GM18868 (cell line): ENCODE data around the gene BSPRY.
"Not testable (repeated sequence)": the region's sequence is repeated elsewhere in the genome, so short reads cannot be mapped to it uniquely, and the experiment has no call there.

Experiments used
- ATAC-seq: cut with Tn5 transposase; IDR thresholded peaks from one replicate; pipeline ENCODE4 v1.9.1; 2021; ENCODE audit warnings: mild to moderate bottlenecking, moderate library complexity; ENCODE audit not compliant: unreplicated experiment

The BSPRY gene

GRCh38 chr9:113369855-113370140, 20.5 kb downstream of the BSPRY start:
- ATAC-seq = no peak

GRCh38 chr9:113370806-113371325, 21.5 kb downstream of the BSPRY start:
- no peak for ATAC-seq

GRCh38 chr9:113372059-113372458, 22.7 kb downstream of the BSPRY start:
- no peak for ATAC-seq

GRCh38 chr9:113373256-113373655, 23.9 kb downstream of the BSPRY start:
- no peak for ATAC-seq

GRCh38 chr9:113373676-113374392, 24.5 kb downstream of the BSPRY start:
- ATAC-seq = no peak

GRCh38 chr9:113375057-113376023, 26.0 kb downstream of the BSPRY start:
- ATAC-seq = no peak

- peak; percentile 68 for ATAC-seq
These were observed 27.6 kb downstream of the BSPRY start, which contains the start of gene HDHD3 for GRCh38 chr9:113376634-113377567. TSS of gene HDHD3 (minus strand) at chr9:113376986. CDS start at chr9:113374354, 2,632 bp downstream.

GRCh38 chr9:113379094-113379828, 29.9 kb downstream of the BSPRY start:
- ATAC-seq = not testable (repeated sequence)

GRCh38 chr9:113379829-113380210, 30.5 kb downstream of the BSPRY start:
- not testable (repeated sequence) for ATAC-seq

- ATAC-seq = peak; percentile 80
These were observed 31.6 kb downstream of the BSPRY start for GRCh38 chr9:113380869-113381378.

GRCh38 chr9:113381441-113381840, 32.1 kb downstream of the BSPRY start:
- not testable (repeated sequence) for ATAC-seq

- ATAC-seq = no peak
These were observed 32.6 kb downstream of the BSPRY start for GRCh38 chr9:113381909-113382411.

- no peak for ATAC-seq
These were observed 37.4 kb downstream of the BSPRY start for GRCh38 chr9:113386571-113387393.

- no peak for ATAC-seq
These were observed 38.4 kb downstream of the BSPRY start for GRCh38 chr9:113387560-113388230.

GRCh38 chr9:113388833-113389232, 39.5 kb downstream of the BSPRY start:
- no peak for ATAC-seq

GRCh38 chr9:113389451-113389850, 40.1 kb downstream of the BSPRY start:
- no peak for ATAC-seq

GRCh38 chr9:113390192-113390960, 41.0 kb downstream of the BSPRY start:
- no peak for ATAC-seq
